HL-60 (cell line): ENCODE data around the gene SLC13A1.

Experiments used
- CTCF ChIP-seq: IDR thresholded peaks from one replicate; pipeline ENCODE4 v1.5.1; 2011; ENCODE audit warnings: low read length, control low read depth, inconsistent platforms; ENCODE audit not compliant: insufficient read depth
- POLR2AphosphoS5 ChIP-seq: IDR thresholded peaks from 2 replicates; pipeline ENCODE4 v1.6.1; 2012; ENCODE audit warnings: low read depth
- TF ChIP-seq, protein P1 (sequence below): IDR thresholded peaks from 2 replicates; pipeline ENCODE4 v1.6.1; 2012; ENCODE audit warnings: low read depth; ENCODE audit not compliant: insufficient replicate concordance

DNA sequence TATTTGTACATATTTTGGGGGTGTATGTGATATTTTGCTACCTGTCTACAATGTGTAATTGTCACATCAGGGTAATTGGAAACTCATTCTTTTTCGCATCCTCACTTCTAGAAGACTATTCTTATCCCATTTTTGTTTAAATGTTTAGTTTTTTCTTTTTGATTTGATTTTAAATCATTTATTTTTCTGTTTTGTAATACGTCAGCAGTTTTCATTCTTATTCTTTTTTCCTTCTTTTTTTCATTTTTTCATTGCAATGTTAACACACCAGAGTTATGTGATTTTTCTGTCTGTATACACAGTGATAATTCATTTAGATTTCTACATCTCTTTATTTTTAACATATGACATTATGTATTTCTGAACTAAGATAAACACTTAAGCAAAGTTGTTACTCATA, 85.5 kb downstream of the SLC13A1 start:
- no peak for TF ChIP-seq POLR2AphosphoS5
- TF ChIP-seq CTCF = no peak
- TF ChIP-seq, protein P1, sequence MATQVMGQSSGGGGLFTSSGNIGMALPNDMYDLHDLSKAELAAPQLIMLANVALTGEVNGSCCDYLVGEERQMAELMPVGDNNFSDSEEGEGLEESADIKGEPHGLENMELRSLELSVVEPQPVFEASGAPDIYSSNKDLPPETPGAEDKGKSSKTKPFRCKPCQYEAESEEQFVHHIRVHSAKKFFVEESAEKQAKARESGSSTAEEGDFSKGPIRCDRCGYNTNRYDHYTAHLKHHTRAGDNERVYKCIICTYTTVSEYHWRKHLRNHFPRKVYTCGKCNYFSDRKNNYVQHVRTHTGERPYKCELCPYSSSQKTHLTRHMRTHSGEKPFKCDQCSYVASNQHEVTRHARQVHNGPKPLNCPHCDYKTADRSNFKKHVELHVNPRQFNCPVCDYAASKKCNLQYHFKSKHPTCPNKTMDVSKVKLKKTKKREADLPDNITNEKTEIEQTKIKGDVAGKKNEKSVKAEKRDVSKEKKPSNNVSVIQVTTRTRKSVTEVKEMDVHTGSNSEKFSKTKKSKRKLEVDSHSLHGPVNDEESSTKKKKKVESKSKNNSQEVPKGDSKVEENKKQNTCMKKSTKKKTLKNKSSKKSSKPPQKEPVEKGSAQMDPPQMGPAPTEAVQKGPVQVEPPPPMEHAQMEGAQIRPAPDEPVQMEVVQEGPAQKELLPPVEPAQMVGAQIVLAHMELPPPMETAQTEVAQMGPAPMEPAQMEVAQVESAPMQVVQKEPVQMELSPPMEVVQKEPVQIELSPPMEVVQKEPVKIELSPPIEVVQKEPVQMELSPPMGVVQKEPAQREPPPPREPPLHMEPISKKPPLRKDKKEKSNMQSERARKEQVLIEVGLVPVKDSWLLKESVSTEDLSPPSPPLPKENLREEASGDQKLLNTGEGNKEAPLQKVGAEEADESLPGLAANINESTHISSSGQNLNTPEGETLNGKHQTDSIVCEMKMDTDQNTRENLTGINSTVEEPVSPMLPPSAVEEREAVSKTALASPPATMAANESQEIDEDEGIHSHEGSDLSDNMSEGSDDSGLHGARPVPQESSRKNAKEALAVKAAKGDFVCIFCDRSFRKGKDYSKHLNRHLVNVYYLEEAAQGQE = no peak
